Neuron (in vitro differentiated cells): Measurements from ENCODE around the gene TMEM163.

Experiments
- H2AFZ ChIP-seq: one replicate; pipeline ENCODE4 v1.6.1; 2013; ENCODE audit warnings: low read depth, mild to moderate bottlenecking, inconsistent platforms, low read length, moderate library complexity
- H3K27me3 ChIP-seq: one replicate; pipeline ENCODE4 v1.6.1; 2013; ENCODE audit warnings: low read length; ENCODE audit not compliant: insufficient read depth
- H3K36me3 ChIP-seq: one replicate; pipeline ENCODE4 v1.6.1; 2013; ENCODE audit warnings: low read length; ENCODE audit not compliant: insufficient read depth
- H3K4me1 ChIP-seq: one replicate; pipeline ENCODE4 v1.6.1; 2013; ENCODE audit warnings: low read length; ENCODE audit not compliant: insufficient read depth
- H3K4me3 ChIP-seq: 2 replicates; pipeline ENCODE4 v1.5.1; 2013; ENCODE audit warnings: mild to moderate bottlenecking, low read length, moderate library complexity
- H3K9me3 ChIP-seq: one replicate; pipeline ENCODE4 v1.6.1; 2013; ENCODE audit warnings: low read length

The TMEM163 gene

GRCh38 chr2:134448650-134449049 lies 270.1 kb downstream of the TMEM163 start:
- no peaks in the 10 kb centered on the region for H3K27me3 ChIP-seq
- no peak overlapping the region for H3K4me3 ChIP-seq
- no peaks in the 10 kb centered on the region for H3K4me1 ChIP-seq
- no peak overlapping the region for H2AFZ ChIP-seq
- no peaks in the 10 kb centered on the region for H3K36me3 ChIP-seq
- H3K9me3 ChIP-seq, result no peaks in the 10 kb centered on the region

- H3K36me3 ChIP-seq, result no peaks in the 10 kb centered on the region
- no peaks in the 10 kb centered on the region for H3K27me3 ChIP-seq
- no peaks in the 10 kb centered on the region for H3K9me3 ChIP-seq
- no peak overlapping the region for H3K4me3 ChIP-seq
- no peaks in the 10 kb centered on the region for H3K4me1 ChIP-seq
- no peak overlapping the region for H2AFZ ChIP-seq
These were observed 271.1 kb downstream of the TMEM163 start for GRCh38 chr2:134447669-134448068.

GRCh38 chr2:134446383-134447017 lies 272.3 kb downstream of the TMEM163 start:
- Histone ChIP-seq H3K9me3 (no peaks in the 10 kb centered on the region), H3K4me1 (no peaks in the 10 kb centered on the region), H2AFZ (no peak overlapping the region), H3K27me3 (no peaks in the 10 kb centered on the region), H3K4me3 (no peak overlapping the region), H3K36me3 (no peaks in the 10 kb centered on the region)

- Histone ChIP-seq H2AFZ (no peak overlapping the region), H3K4me1 (no peaks in the 10 kb centered on the region), H3K27me3 (no peaks in the 10 kb centered on the region), H3K4me3 (no peak overlapping the region), H3K9me3 (no peaks in the 10 kb centered on the region), H3K36me3 (no peaks in the 10 kb centered on the region)
These were observed 272.8 kb downstream of the TMEM163 start for GRCh38 chr2:134445985-134446382.

- Histone ChIP-seq H2AFZ (no peak overlapping the region), H3K27me3 (no peaks in the 10 kb centered on the region), H3K9me3 (no peaks in the 10 kb centered on the region), H3K4me1 (no peaks in the 10 kb centered on the region), H3K36me3 (no peaks in the 10 kb centered on the region), H3K4me3 (no peak overlapping the region)
These were observed 273.7 kb downstream of the TMEM163 start for GRCh38 chr2:134445116-134445515.

GRCh38 chr2:134443814-134444480 lies 274.9 kb downstream of the TMEM163 start:
- no peak overlapping the region for H2AFZ ChIP-seq
- H3K9me3 ChIP-seq, result no peaks in the 10 kb centered on the region
- no peaks in the 10 kb centered on the region for H3K4me1 ChIP-seq
- H3K27me3 ChIP-seq, result no peaks in the 10 kb centered on the region
- no peaks in the 10 kb centered on the region for H3K36me3 ChIP-seq
- no peak overlapping the region for H3K4me3 ChIP-seq

GRCh38 chr2:134441153-134441863 lies 277.5 kb downstream of the TMEM163 start:
- no peaks in the 10 kb centered on the region for H3K4me1 ChIP-seq
- H3K27me3 ChIP-seq, result no peaks in the 10 kb centered on the region
- no peaks in the 10 kb centered on the region for H3K36me3 ChIP-seq
- no peaks in the 10 kb centered on the region for H3K9me3 ChIP-seq
- no peak overlapping the region for H3K4me3 ChIP-seq
- H2AFZ ChIP-seq, result no peak overlapping the region

GRCh38 chr2:134440336-134440909 lies 278.4 kb downstream of the TMEM163 start:
- no peak overlapping the region for H2AFZ ChIP-seq
- H3K36me3 ChIP-seq, result no peaks in the 10 kb centered on the region
- no peaks in the 10 kb centered on the region for H3K27me3 ChIP-seq
- no peak overlapping the region for H3K4me3 ChIP-seq
- no peaks in the 10 kb centered on the region for H3K9me3 ChIP-seq
- no peaks in the 10 kb centered on the region for H3K4me1 ChIP-seq

- H3K9me3 ChIP-seq, result no peaks in the 10 kb centered on the region
- no peaks in the 10 kb centered on the region for H3K4me1 ChIP-seq
- H3K27me3 ChIP-seq, result no peaks in the 10 kb centered on the region
- no peaks in the 10 kb centered on the region for H3K36me3 ChIP-seq
- no peak overlapping the region for H3K4me3 ChIP-seq
- no peak overlapping the region for H2AFZ ChIP-seq
These were observed 280.4 kb downstream of the TMEM163 start for GRCh38 chr2:134438371-134438770.

- Histone ChIP-seq H2AFZ (no peak overlapping the region), H3K36me3 (no peaks in the 10 kb centered on the region), H3K4me1 (peaks cover 3% of the 10 kb centered on the region), H3K9me3 (no peaks in the 10 kb centered on the region), H3K27me3 (no peaks in the 10 kb centered on the region), H3K4me3 (no peak overlapping the region)
These were observed 282.1 kb downstream of the TMEM163 start for GRCh38 chr2:134436706-134437105.

- Histone ChIP-seq H2AFZ (no peak overlapping the region), H3K27me3 (no peaks in the 10 kb centered on the region), H3K4me3 (no peak overlapping the region), H3K9me3 (no peaks in the 10 kb centered on the region), H3K36me3 (no peaks in the 10 kb centered on the region), H3K4me1 (peaks cover 3% of the 10 kb centered on the region)
These were observed 282.9 kb downstream of the TMEM163 start for GRCh38 chr2:134435936-134436335.

GRCh38 chr2:134435505-134435904 lies 283.3 kb downstream of the TMEM163 start:
- Histone ChIP-seq H3K27me3 (no peaks in the 10 kb centered on the region), H3K4me3 (no peak overlapping the region), H3K4me1 (peaks cover 3% of the 10 kb centered on the region), H3K36me3 (no peaks in the 10 kb centered on the region), H3K9me3 (no peaks in the 10 kb centered on the region), H2AFZ (no peak overlapping the region)

GRCh38 chr2:134433979-134434378 lies 284.8 kb downstream of the TMEM163 start:
- no peaks in the 10 kb centered on the region for H3K9me3 ChIP-seq
- H3K4me3 ChIP-seq, result no peak overlapping the region
- H3K36me3 ChIP-seq, result peaks cover 2% of the 10 kb centered on the region
- peaks cover 3% of the 10 kb centered on the region for H3K4me1 ChIP-seq
- no peaks in the 10 kb centered on the region for H3K27me3 ChIP-seq
- no peak overlapping the region for H2AFZ ChIP-seq
